Suprapubic skin (tissue), 4 donors: Measurements from ENCODE around the gene PAX5. TPM values are rescaled to one million over a fixed set of nuclear protein-coding genes. Genes with fewer than 3 reads are reported as not detected.

Experiments used
- DNase-seq, 2 donors: peaks; one replicate each; pipeline ENCODE4 v3.0.0-alpha.2; 2019; ENCODE audit warnings: low spot score in 2 of 2
- H3K27ac ChIP-seq: fragments of 200-600 bp; sonication (generic); one replicate; pipeline ENCODE4 v1.5.1; 2019
- H3K27me3 ChIP-seq: fragments of 200-600 bp; sonication (generic); one replicate; pipeline ENCODE4 v1.5.1; 2019
- H3K36me3 ChIP-seq: fragments of 200-600 bp; sonication (generic); one replicate; pipeline ENCODE4 v1.5.1; 2019
- H3K4me1 ChIP-seq: fragments of 200-600 bp; sonication (generic); one replicate; pipeline ENCODE4 v1.5.1; 2019
- H3K4me3 ChIP-seq: fragments of 200-600 bp; sonication (generic); one replicate; pipeline ENCODE4 v1.5.1; 2019; ENCODE audit warnings: mild to moderate bottlenecking
- H3K9me3 ChIP-seq: fragments of 200-600 bp; sonication (generic); one replicate; pipeline ENCODE4 v1.5.1; 2019
- EP300 ChIP-seq: sonication (generic); formaldehyde crosslinking; IDR thresholded peaks from one replicate; pipeline ENCODE4 v1.6.1; 2017; ENCODE audit warnings: antibody characterized with exemption
- POLR2A ChIP-seq, 2 donors: fragments of 450-650 bp; IDR thresholded peaks; one replicate each; pipeline ENCODE4 v1.6.1; 2017; ENCODE audit warnings: antibody characterized with exemption in 2 of 2, mild to moderate bottlenecking in 2 of 2, moderate library complexity in 2 of 2
- POLR2AphosphoS5 ChIP-seq, 3 donors: sonication (generic); formaldehyde crosslinking; IDR thresholded peaks; one replicate each; pipeline ENCODE4 v1.6.1; 2017; ENCODE audit warnings: antibody characterized with exemption in 3 of 3
- WGBS: methylation state at CpG from one replicate; pipeline ENCODE4 v1.1.5; 2018; 5-methylcytosine and 5-hydroxymethylcytosine counted together
- total RNA-seq, 4 donors: library from RNA; depleted of rRNA; stranded (reverse); fragments of >200 nt; gene quantifications; one replicate each; pipeline ENCODE4 v1.1.0, GENCODE V29; 2016
- TF ChIP-seq, protein P1 (sequence below), 2 donors: fragments of 200-600 bp in 1 of 2; fragments of 450-650 bp in 1 of 2; sonication (generic) in 1 of 2; IDR thresholded peaks; one replicate each; pipeline ENCODE4 v1.5.1; 2016 to 2019; ENCODE audit warnings: antibody characterized with exemption in 2 of 2, mild to moderate bottlenecking in 1 of 2, moderate library complexity in 1 of 2

The PAX5 gene
- total RNA-seq, 4 donors from 2014 or later = 0.04 TPM; not detected in 3

GRCh38 chr9:36837431-36838405 is 196.3 kb downstream of the PAX5 start:
- 84% methylated on average over 14 of the region's 17 CpGs for WGBS
- H3K27ac ChIP-seq = no peak overlapping the region
- no peaks in the 10 kb centered on the region for H3K27me3 ChIP-seq
- DNase-seq = no peak
- TF ChIP-seq POLR2A (IDR thresholded peaks at IDR 0.05) (no peak), POLR2AphosphoS5 (IDR thresholded peaks at IDR 0.05) (no peak), EP300 (no peak)
- TF ChIP-seq, protein P1, sequence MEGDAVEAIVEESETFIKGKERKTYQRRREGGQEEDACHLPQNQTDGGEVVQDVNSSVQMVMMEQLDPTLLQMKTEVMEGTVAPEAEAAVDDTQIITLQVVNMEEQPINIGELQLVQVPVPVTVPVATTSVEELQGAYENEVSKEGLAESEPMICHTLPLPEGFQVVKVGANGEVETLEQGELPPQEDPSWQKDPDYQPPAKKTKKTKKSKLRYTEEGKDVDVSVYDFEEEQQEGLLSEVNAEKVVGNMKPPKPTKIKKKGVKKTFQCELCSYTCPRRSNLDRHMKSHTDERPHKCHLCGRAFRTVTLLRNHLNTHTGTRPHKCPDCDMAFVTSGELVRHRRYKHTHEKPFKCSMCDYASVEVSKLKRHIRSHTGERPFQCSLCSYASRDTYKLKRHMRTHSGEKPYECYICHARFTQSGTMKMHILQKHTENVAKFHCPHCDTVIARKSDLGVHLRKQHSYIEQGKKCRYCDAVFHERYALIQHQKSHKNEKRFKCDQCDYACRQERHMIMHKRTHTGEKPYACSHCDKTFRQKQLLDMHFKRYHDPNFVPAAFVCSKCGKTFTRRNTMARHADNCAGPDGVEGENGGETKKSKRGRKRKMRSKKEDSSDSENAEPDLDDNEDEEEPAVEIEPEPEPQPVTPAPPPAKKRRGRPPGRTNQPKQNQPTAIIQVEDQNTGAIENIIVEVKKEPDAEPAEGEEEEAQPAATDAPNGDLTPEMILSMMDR (IDR thresholded peaks at IDR 0.05) = no peak
- no peaks in the 10 kb centered on the region for H3K4me1 ChIP-seq
- no peaks in the 10 kb centered on the region for H3K9me3 ChIP-seq
- H3K4me3 ChIP-seq = no peak overlapping the region
- H3K36me3 ChIP-seq = no peaks in the 10 kb centered on the region

- Histone ChIP-seq H3K27ac (no peak overlapping the region), H3K4me1 (no peaks in the 10 kb centered on the region), H3K27me3 (no peaks in the 10 kb centered on the region), H3K4me3 (no peak overlapping the region), H3K9me3 (no peaks in the 10 kb centered on the region), H3K36me3 (no peaks in the 10 kb centered on the region)
- no peak for TF ChIP-seq EP300
- 89% methylated on average over 5 of the region's 7 CpGs for WGBS
- DNase-seq = no peak
Measured at GRCh38 chr9:36836486-36836885, 197.6 kb downstream of the PAX5 start.

- WGBS = 60% methylated on average over 12 of the region's 18 CpGs
Measured at GRCh38 chr9:36835271-36835996, 198.6 kb downstream of the PAX5 start.

GRCh38 chr9:36834736-36835135 is 199.3 kb downstream of the PAX5 start:
- H3K4me3 ChIP-seq = no peak overlapping the region
- TF ChIP-seq POLR2A (IDR thresholded peaks at IDR 0.05) (no peak), EP300 (no peak), POLR2AphosphoS5 (IDR thresholded peaks at IDR 0.05) (no peak)
- TF ChIP-seq, protein P1 (IDR thresholded peaks at IDR 0.05) = no peak
- DNase-seq = peak in 1 of 2 donors; percentile 38
- H3K27ac ChIP-seq = no peak overlapping the region
- no peaks in the 10 kb centered on the region for H3K36me3 ChIP-seq
- no peaks in the 10 kb centered on the region for H3K27me3 ChIP-seq
- WGBS = 87% methylated on average over 7 of the region's 9 CpGs
- H3K4me1 ChIP-seq = no peaks in the 10 kb centered on the region
- no peaks in the 10 kb centered on the region for H3K9me3 ChIP-seq

More at GRCh38 chr9:36835271-36835996, 198.6 kb downstream of the PAX5 start:
- no peaks in the 10 kb centered on the region for H3K27me3 ChIP-seq
- TF ChIP-seq, protein P1 (IDR thresholded peaks at IDR 0.05) = no peak
- no peak for TF ChIP-seq POLR2AphosphoS5 (IDR thresholded peaks at IDR 0.05)
- no peak for TF ChIP-seq EP300
- TF ChIP-seq POLR2A (IDR thresholded peaks at IDR 0.05) = no peak
- no peak overlapping the region for H3K27ac ChIP-seq
- no peak for DNase-seq
- no peaks in the 10 kb centered on the region for H3K9me3 ChIP-seq
- H3K4me1 ChIP-seq = no peaks in the 10 kb centered on the region
- no peak overlapping the region for H3K4me3 ChIP-seq
- H3K36me3 ChIP-seq = no peaks in the 10 kb centered on the region

GRCh38 chr9:36833954-36834353 is 200.1 kb downstream of the PAX5 start:
- no peaks in the 10 kb centered on the region for H3K36me3 ChIP-seq
- no peaks in the 10 kb centered on the region for H3K4me1 ChIP-seq
- H3K27ac ChIP-seq = no peak overlapping the region
- H3K9me3 ChIP-seq = no peaks in the 10 kb centered on the region
- no peaks in the 10 kb centered on the region for H3K27me3 ChIP-seq
- no peak overlapping the region for H3K4me3 ChIP-seq
- peak in 1 of 2 donors; percentile 9 for DNase-seq
- no peak for TF ChIP-seq POLR2A (IDR thresholded peaks at IDR 0.05)
- no peak for TF ChIP-seq EP300
- TF ChIP-seq POLR2AphosphoS5 (IDR thresholded peaks at IDR 0.05) = no peak
- TF ChIP-seq, protein P1 (IDR thresholded peaks at IDR 0.05) = no peak
- WGBS = 67% methylated on average over 3 of the region's 6 CpGs
